ENCODE data around the gene ALOXE3. TPM values are rescaled to one million over a fixed set of nuclear protein-coding genes. Genes with fewer than 3 reads are reported as not detected.

The ALOXE3 gene
- total RNA-seq, 2 donors from 2014 or later = 0.23 TPM; not detected in 1

DNA sequence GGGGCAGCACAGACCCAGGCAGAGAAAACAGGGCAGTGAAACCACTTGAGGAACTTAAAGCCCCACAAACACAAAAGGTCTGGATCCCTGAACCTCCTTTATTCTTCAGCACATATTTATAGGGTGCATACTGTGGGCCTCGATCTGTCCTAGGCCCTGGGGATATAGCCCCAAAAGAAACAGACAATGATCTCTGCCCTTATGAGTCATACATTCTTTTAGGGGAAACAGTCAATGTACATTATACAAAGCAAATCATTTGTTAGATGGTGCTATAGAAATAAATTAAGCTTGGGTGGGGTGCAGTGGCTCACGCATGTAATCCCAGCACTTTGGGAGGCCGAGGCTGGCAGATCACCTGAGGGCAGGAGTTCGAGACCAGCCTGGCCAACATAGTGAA lies 15.6 kb upstream of the ALOXE3 start:
- Mint-ChIP-seq H3K27ac (no peak overlapping the region), H3K9me3 (no peaks in the 10 kb centered on the region), H3K36me3 (no peaks in the 10 kb centered on the region)
- DNase-seq (ENCODE audit: low spot score in 2 of 2) = no peak
- ATAC-seq = no peak

DNA sequence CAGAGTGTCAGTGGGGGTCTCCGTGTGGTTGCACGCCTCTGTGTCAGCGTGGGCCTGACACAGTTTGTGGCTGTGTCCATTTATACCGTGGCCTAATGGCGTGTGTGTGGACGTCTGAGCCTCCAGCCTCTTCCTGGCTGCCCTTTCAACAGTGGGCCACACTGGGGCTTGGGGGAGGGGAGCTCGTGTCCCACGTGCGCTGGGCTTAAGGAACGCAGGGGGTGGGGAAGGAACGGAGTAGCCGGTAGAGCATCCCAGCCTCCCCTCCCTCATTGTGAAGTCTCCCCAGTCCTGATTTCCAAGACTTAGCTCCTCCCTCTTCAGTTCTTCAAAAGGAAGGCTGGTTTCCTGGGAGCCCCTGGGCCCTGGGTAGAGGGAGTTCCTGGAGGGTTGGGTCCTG lies 15.1 kb upstream of the ALOXE3 start:
- no peak overlapping the region for H3K27ac Mint-ChIP-seq
- no peaks in the 10 kb centered on the region for H3K9me3 Mint-ChIP-seq
- no peak for DNase-seq (ENCODE audit: low spot score in 2 of 2)
- no peaks in the 10 kb centered on the region for H3K36me3 Mint-ChIP-seq
- no peak for ATAC-seq

DNA sequence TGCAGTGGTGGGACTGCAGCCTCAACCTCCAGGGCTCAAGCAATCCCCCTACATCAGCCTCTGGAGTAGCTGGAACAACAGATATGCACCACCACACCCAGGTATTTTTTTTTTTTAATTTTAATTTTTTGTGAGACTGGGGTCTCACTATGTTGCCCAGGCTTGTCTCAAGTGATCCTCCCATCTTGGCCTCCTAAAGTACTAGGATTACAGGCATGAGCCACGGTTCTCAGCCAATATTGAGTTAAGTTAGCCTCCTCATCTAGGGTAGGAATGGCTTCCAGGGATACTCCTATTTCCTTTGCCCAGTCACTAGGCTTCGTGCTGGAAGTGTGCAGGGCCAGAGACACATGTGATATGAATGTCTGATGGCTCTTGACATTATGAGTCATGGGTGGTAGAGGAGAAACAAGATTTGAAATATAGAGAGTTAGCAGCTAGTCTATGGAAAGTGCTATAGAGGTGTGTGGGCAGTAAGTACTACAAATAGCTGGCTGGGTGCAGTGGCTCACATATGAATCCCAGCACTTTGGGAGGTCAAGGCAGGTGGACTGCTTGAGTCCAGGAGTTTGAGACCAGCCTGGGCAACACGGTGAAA lies 13.6 kb upstream of the ALOXE3 start:
- ATAC-seq (peak; percentile 58 to 64), DNase-seq (ENCODE audit: low spot score in 2 of 2) (no peak)
- no peaks in the 10 kb centered on the region for H3K9me3 Mint-ChIP-seq
- peaks cover 0 to 3% of the 10 kb centered on the region in 2 donors for H3K36me3 Mint-ChIP-seq
- peak overlapping the region in 1 of 2 donors; percentile 32 for H3K27ac Mint-ChIP-seq

DNA sequence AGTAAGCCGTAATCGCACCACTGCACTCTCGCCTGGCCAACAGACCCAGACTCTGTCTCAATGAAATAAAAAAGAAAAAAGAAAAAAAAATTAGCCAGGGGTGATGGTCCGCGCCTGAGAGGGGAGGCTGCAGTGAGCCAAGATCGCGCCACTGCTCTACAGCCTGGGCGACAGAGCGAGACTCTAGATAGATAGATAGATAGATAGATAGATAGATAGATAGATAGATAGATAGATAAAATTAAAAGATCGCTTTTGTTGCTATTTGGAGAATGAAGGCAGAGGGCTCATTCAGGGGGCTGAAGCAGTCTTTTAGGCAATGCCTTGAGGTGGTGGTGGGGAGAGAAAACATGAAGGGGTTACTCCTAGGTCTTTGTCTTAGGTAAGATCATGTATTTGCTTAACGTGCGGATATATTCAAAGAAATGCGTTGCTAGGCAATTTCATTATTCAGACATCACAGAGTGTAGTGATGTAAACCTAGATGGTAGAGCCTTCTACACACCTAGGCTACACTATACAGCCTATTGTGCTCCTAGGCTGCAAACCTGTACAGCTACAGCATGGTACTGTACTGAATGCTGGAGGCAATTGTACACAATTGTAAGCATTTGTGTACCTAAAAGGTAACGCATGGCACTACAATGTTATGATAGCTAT lies 9.9 kb upstream of the ALOXE3 start:
- Mint-ChIP-seq H3K36me3 (peaks cover 8 to 19% of the 10 kb centered on the region in 2 donors), H3K27ac (no peak overlapping the region), H3K9me3 (no peaks in the 10 kb centered on the region)
- no peak for DNase-seq (ENCODE audit: low spot score in 2 of 2)
- no peak for ATAC-seq

DNA sequence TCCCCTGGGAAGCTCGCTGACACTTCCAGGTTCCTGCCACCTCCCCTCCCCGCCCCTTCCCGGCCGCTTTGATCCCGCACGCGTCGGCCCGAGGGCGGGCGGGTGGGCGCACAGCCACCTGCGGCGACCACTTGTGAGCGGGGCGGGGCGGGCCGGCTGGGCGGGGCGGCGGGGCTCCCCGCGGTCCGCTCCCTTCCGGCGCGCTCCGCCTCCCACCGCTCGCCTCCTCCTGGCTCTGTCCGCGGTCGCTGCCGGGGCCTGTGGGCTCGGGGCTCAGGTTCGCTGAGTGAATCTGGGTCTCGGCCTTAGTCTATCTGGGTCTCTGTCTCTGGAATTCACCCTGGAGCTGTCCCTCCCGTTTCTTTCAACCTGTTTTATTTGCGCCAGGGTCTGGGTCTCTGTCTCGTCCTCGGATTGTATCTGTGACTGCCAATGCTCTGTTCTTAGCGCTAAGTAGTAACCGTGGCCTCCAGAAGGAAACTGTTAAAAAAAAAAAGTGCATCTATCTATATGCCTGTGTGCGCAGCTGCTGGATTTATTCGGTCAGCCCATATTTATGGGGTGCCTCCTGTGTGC lies 8.3 kb upstream of the ALOXE3 start:
- ATAC-seq (peak; percentile 50 to 61), DNase-seq (ENCODE audit: low spot score in 2 of 2) (peak; percentile 60 to 75)
- Mint-ChIP-seq H3K27ac (peak overlapping the region; percentile 99 to 100), H3K9me3 (no peaks in the 10 kb centered on the region), H3K36me3 (peaks cover 8 to 19% of the 10 kb centered on the region in 2 donors)

DNA sequence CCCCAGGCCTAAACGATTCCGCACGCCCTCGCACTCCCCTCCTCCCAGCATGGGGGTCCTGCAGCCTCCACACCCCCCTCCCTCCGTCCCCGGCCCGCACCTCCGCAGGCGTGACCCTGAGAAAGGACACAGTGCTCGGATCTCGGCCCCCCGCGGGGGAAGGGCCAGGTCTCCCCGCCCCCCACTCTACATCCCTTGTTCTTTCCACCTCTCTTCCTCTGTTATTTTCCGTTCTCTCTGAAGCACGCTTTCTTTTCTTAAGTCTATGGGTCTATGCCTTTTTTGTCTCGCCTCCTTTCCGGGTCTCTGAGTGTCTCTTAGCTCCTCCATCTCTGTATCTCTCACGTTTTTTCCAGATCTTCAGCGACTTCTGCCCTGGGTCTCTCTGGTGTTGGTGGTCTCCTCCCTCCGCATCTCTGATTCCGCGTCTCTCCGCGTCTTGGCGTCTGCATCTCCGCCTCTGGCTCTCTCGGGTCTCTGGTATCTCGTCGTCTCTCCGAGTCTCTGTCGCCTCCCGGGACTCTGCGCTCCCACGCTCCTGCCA lies 7.7 kb upstream of the ALOXE3 start:
- peak overlapping the region; percentile 99 to 100 for H3K27ac Mint-ChIP-seq
- ATAC-seq (peak; percentile 2 to 8), DNase-seq (ENCODE audit: low spot score in 2 of 2) (peak; percentile 48 to 72)
- H3K9me3 Mint-ChIP-seq = no peaks in the 10 kb centered on the region
- H3K36me3 Mint-ChIP-seq = peaks cover 8 to 19% of the 10 kb centered on the region in 2 donors

DNA sequence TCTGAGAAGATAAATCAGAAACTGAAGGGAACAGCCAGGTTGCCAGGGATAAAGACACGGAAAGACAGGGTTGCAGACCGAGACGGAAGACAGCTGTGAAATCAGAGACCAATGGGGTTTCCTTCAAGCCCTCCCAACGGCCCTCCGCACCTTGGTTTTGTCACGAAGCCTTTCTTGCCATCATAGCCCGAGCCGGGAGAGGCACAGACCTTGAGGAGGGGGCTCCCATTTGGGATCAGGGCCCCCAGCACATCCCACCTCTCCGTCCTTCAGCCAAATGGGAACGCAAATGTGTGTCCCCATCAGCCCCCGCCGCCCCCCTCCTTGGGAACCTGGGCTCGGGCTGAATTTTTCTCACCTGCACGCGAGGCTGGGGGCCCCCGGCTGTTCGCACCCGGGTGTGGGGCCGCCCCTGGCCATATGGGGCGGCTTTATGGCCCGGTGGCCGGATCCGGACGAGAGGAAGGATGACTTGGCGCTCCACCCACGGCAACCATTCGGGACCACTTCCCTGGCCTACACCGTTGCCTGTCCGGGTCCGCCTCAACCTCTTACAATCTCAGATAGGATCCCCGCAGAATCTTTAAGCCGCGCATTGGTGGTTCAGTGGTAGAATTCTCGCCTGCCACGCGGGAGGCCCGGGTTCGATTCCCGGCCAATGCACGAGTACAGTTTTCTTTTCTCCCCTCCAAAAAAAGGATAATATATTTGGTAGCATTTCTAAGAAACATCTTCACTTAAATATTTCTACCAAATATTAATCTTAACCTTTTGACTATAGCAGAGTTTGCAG lies 7.0 kb upstream of the ALOXE3 start:
- H3K9me3 Mint-ChIP-seq = no peaks in the 10 kb centered on the region
- ATAC-seq (peak; percentile 33 to 49), DNase-seq (ENCODE audit: low spot score in 2 of 2) (peak; percentile 88 to 95)
- peak overlapping the region; percentile 99 to 100 for H3K27ac Mint-ChIP-seq
- H3K36me3 Mint-ChIP-seq = peaks cover 8 to 19% of the 10 kb centered on the region in 2 donors

DNA sequence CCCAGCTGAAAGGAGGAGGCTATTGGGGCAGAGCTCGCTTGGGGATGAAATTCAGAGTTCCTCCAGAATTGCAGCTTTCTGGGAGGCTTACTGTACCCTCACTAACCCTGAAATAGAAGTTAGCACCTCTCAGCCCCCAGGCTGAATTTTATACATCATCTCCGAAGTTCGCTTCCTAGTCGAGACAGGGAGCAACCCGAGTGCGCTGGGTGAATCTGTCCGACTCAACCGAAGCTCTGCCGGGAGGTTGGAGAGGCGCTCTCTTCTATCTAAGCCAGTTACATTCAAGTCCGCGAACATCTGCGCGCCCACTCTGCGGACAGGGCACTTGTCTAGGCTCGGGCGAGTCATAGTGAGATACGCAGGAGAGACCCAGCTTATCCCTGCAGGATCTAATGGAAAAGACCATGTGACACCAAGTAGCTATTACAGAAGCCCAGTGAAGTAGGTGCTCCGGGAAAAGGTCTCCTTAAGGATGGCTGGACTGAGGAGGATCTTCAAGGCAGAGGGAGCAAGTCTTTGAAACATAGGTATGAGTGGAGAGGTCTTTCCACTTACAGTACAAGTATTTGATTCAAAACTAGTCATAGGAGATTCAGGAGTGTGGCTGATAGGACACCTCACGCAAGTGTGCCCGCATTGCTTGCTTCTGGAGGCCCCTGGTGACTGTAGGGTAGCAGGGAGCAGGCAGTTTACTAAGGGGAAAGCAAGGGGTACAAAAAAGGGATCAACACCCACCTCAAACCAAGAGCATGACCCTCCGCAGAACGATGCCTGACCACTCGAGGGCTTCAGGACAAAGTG lies 6.2 kb upstream of the ALOXE3 start:
- peak overlapping the region; percentile 99 to 100 for H3K27ac Mint-ChIP-seq
- peak in 1 of 2 donors; percentile 34 for DNase-seq (ENCODE audit: low spot score in 2 of 2)
- H3K36me3 Mint-ChIP-seq = peaks cover 8 to 19% of the 10 kb centered on the region in 2 donors
- H3K9me3 Mint-ChIP-seq = no peaks in the 10 kb centered on the region
- peak in 1 of 2 donors; percentile 7 for ATAC-seq

DNA sequence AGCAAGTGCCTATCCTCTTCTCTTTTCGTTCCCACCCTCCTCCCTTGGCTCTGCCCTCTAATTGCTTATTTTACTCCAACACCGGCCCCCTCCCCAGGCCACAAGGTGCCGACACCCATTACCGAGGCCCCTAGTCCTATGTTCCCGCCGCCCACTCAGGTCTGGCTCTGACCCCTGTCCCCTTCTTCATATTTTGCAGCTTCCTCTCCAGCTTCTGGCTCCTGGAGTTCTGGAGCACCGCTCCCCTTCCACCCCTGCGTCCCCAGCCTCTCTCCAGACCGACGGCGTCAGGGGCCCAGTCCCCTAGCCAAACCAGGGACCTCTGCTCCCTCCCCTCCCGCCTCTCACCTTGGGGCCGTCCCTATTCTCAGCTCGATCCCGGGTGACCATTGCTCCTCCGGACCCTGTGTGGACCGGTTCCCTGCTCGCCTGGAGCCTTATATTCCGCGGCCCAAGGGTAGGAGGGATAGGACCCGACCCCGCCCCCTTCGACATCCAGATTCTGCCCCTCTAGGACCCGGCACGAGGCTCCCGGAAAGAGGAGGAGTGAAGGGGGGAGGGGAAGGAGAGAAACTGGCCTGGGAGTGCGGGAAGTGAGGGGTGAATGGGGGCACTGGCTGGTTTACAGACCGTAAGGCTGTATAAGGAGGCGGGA lies 5.5 kb upstream of the ALOXE3 start, which contains the start of gene HES7:
TSS of gene HES7 (minus strand) at position 412 of the 655 bp plus-strand sequence. CDS start at position 390, 22 bp downstream.
- Mint-ChIP-seq H3K27ac (peak within 1 kb of the TSS; percentile 99 to 100), H3K36me3 (peaks cover 8 to 19% of the 10 kb centered on the region in 2 donors), H3K9me3 (no peaks in the 10 kb centered on the region)
- ATAC-seq (no peak), DNase-seq (ENCODE audit: low spot score in 2 of 2) (peak in 1 of 2 donors; percentile 24)

DNA sequence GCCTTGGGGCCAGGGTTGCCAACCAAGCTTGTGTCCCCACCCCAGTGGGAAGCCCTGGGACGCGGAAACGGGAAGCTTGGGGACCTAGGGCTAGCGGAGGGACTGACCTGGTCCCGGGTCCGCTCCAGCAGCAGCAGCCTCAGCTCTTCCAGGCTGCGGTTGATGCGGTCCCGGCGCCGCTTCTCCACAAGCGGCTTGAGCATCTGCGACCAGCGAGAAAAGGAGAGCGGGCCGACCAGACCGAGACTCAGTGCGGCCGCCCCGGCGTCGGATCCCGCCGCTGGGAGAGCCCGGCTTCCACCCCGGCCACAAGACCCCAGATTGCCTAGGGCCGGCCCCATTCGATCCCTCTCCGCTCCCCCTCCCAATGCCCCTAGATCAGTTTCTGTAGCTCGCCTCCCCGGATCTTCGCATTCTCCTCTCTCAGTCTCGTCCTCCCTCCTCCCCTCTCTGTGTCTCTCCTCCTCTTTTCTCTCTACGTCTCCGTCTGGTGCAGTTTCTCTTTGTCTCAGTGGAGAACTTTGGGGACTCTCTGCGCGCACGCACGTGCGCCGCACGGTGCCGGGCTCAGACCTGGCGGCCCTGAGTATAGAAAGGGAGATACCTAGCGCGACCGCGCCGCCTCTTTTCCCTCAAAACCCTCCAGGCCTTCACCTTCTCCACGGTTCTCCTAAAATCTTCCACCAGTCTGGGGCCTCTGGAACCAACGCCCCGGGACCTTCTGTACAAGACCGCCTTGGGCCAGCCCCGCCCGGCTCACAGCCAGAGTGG lies 4.8 kb upstream of the ALOXE3 start:
- ATAC-seq = peak in 1 of 2 donors; percentile 19
- H3K36me3 Mint-ChIP-seq = peaks cover 8 to 19% of the 10 kb centered on the region in 2 donors

DNA sequence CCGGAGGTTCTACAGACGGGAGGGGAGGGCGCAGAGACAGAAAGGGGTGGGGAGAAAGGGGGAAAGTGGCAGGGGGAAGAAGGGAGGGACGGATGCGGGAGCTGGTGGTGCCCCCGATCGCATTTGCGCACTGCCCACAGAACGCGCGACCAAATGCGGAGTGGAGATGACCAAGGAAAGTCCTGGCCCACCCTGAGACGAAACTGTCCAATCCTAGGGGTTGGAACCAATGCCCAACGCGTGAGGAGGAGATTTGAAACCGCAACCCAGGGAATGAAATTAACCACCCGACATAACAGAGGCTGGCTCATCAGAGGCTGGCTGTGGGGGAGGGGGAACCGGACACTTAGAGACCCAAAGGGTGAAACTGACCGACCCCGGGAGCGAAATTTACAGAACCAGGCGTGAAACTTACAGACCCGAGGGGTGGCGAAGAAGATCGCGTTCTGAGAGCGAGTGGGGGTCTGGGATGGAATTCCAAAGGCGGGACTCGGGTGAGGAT lies 4.2 kb upstream of the ALOXE3 start:
- DNase-seq (ENCODE audit: low spot score in 2 of 2) (peak in 1 of 2 donors; percentile 33), ATAC-seq (no peak)
- no peak overlapping the region for H3K27ac Mint-ChIP-seq
- H3K36me3 Mint-ChIP-seq = peaks cover 8 to 19% of the 10 kb centered on the region in 2 donors
- H3K9me3 Mint-ChIP-seq = no peaks in the 10 kb centered on the region

More for the DNA sequence above, 4.8 kb upstream of the ALOXE3 start:
- Mint-ChIP-seq H3K27ac (peak overlapping the region; percentile 20 to 57), H3K9me3 (no peaks in the 10 kb centered on the region)
- DNase-seq (ENCODE audit: low spot score in 2 of 2) = peak; percentile 60 to 65

DNA sequence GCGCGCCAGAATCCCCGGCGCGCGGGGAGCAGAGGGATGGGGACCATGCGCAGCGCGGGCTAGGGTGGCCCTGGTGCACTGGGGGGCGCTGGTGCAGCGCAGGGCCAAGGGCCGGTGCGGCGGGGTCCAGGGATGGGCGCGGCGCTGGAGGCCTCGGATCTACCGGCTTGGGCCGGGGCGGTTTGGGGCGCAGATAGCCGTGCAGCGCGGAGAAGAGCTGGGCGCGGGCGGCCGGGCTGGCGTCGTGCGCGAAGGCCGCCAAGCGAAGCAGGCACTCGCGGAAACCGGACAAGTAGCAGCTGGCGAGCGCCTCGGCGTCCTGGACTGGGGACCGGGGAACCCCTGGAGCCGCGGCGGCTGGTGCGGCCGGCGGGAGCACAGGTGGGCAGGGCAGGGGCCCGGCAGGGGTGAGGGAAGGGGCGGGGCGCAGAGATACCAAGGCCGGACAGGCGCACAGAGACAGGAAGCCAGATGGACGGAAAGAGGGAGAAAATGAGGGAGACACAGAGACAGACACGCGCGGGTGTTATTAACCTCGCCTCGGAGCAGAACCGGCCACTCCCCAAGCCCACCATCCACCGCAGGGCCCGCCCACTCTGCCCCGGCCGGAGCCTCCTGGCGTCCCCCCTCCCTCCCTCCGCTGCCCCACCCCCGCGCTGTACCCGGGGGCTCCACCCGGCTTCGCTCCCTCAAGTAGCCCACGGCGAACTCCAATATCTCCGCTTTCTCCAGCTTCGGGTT lies 3.5 kb upstream of the ALOXE3 start:
- no peak overlapping the region for H3K27ac Mint-ChIP-seq
- peak; percentile 13 to 25 for ATAC-seq
- H3K36me3 Mint-ChIP-seq = peaks cover 8 to 15% of the 10 kb centered on the region in 2 donors
- H3K9me3 Mint-ChIP-seq = no peaks in the 10 kb centered on the region
- DNase-seq (ENCODE audit: low spot score in 2 of 2) = peak; percentile 73 to 74

DNA sequence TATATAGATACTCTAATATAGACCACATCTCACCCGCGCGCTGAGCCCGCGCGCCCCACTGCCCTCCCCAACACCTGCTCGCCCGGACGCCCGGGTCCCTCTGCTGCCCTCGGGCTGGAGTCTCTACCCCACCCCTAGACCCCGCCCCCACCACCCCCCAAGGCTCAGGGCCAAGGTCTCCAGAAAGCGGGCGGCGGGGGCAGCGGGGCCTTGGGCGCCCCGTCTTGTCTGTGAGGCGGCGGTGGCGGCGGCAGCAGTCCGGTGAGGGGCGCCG lies 3.0 kb upstream of the ALOXE3 start:
- no peaks in the 10 kb centered on the region for H3K9me3 Mint-ChIP-seq
- DNase-seq (ENCODE audit: low spot score in 2 of 2) = no peak
- peak overlapping the region; percentile 99 to 100 for H3K27ac Mint-ChIP-seq
- H3K36me3 Mint-ChIP-seq = peaks cover 8 to 12% of the 10 kb centered on the region in 2 donors
- peak in 1 of 2 donors; percentile 0 for ATAC-seq
